GM21515 (cell line): ENCODE data around the gene MLLT10.

Source experiments
- ATAC-seq: cut with Tn5 transposase; IDR thresholded peaks from one replicate; pipeline ENCODE4 v1.9.1; 2021; ENCODE audit not compliant: unreplicated experiment

MLLT10 gene

DNA sequence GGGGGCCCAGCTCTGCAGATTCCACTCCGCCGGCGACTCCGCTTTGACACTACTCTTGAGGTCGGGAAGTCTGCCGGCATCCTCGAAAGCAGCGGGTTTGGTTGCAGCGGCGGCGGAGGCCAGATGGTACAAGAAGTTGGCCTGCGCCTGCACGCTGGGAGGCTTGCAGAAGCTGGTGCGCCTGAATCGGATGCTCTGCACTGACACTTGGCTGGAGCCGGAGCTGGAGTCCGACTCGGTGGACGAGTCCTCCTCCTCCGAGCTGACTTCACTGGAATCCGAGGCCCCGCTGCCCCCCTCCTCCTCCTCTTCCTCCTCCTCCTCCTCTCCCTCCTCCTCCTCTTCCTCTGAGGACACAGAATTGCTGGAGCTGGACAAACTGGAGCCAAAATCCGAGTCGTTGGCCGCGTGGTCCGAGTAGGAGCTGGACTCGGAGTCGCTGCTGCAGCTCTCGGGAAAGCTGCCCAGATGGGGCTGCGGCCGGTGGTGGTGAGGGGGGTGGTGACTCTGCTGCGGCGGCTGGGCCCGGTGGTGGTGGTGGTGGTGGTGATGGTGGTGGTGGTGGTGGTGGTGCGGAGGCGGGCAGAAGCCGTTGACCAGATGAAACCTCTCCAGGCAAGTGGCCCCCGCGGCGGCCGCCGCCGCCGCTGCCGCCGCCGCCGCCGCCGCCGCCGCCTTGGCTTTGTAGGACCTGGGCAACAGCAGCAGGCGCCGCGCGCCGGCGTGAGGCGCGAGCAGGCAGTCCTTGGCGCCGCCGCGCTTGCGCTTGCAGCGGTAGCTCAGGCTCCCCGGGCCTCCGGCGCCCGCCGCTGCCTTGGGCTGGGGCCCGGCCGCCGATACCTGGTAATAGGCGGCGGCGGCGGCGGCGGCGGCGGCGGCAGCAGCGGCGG lies 17.5 kb upstream of the MLLT10 start:
- ATAC-seq, result peak; percentile 57

DNA sequence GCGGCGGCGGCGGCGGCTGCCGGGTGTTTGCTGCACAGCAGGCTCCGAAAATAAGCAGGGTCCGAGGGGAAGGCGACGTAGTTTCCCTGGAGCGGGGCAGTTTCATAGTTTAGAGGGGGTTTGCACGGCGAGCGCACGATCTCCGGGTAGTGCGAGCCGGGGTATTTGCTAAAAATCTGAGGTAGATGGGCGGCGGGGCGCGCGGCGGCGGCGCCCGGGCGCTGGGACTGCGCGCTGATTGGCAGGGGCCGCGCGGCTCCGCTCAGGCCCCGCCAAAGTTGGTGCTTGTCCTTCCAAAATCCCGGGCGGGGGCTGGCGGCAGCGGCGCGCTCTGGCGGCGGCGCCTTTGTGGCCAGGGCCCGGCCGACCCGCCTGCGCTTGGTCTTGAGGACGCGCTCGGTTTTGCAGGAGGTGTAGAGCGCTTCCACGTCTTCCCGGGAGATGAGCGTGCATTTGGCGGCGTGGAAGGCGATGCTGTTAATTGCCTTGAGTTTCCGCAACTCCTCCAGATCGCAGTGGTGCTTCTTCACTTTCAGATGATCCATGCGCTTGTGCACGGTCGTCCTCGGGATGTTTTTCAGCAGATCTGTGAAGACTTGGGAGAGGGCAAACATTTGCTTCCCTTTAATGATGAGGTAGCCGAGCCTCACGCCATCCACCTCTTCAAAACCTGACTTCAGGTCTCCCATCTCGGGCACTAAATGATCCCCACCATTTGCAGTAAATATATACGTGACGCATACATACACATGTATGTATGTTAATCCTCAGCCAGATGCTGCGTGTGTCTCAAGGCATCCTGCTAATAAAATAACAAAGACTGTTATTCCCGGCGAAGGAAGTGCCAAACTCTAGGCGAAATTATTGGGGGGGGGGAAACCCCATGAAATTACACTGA lies 16.6 kb upstream of the MLLT10 start:
- peak; percentile 48 for ATAC-seq

DNA sequence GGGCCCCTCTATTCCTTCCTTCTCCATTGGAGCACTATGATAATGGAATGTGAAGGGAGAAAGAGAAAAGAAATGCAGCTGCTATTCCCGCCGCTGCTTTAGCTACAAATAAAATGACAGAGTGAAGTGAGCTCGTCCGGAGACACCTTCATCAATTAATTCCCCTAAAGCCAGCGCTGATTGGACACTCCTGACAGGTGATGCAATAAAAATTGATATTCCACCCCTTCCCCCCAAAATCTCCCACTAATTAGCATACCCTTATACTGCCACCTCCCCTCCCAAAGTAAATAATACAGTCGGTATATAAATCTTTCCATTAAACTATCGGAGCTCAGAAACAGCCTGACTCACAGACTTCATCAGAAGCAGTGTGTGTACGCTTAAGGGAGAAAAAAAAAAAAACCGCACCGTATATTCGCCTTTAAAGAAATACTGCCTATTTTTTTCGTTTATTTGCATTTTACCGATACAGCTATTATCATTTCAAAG lies 15.8 kb upstream of the MLLT10 start:
- ATAC-seq, result no peak

DNA sequence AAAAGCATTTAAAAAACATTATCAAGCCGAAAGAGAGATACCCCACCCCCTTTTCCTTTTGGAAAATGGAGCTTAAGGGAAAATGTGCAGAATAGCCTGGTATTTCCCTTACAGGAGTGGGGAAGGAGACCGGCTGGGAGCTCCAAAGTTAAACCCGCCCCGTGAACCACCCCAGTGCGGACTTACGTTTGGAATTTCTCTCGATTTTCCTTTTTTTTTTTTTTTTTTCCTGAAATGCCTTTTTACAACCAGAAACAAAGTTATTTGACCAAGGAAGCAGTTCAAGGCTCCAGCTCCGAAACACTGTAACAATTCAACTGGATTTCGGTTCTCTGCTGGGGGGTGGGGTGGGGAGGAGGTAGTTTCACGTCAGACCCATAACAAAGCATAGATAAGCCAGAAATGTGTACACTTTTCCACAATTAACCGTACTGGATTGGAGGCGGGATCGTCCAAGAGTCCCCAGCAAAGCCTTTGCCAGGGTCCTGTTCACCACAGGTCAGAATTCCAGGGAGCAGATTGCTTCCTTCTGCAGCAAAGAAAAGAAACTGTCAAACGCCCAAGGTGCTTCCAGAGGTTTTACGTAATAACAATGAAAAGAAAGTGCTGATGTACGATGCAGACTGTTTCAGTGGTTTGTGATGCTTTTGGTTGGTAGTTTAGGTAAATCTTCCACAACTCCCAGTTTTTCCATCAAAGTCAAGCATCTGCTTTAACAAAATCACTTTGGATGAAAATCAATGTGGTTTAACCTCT lies 15.2 kb upstream of the MLLT10 start:
- ATAC-seq, result no peak

DNA sequence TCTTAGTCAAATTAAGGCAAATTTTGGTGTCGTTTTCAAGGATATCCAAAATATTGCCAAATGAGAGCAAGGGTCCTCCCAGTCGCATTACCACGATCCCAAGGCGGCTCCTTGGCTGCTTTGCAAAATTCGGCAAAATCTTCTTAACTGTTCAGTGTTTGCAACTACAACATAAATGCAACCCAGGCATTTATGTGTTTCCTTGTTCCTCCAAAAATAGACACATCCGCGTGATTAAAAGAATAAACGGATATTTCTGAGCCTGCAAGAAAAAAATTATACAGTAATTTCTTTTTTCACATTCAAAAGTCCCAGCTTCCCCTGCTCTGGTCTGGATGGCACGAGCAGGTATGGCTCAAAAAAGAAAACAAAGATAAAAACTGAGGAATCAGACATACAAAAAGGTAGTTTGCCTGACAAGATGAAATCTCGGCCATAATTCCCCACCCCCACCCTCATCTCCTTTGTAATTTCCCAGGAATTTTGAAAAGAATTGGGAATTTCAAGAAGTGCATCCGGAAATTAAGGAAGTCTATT lies 14.6 kb upstream of the MLLT10 start:
- no peak for ATAC-seq

DNA sequence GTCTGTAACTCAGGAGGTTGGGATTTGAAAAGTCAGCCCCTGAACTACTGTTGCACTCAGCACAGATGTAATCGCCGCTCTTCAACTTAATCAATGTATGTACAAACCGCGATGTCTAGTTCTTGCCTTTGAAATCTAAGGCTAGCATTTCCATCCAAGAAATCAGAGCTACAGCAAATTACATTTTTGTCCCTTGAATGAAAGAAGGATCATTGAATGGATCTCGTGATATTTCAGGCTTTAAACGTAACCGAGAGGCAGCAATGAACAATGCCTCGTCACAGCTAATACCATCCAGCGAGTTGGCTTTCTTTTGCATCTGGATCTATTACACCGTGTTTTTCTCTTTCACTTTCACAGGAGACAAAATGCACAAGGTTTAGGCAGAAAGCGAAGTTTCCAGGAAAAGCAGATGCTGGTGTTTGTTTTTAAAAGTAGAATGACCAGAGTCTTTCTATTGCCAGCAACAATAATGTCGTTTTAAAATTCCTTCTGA lies 14.0 kb upstream of the MLLT10 start:
- no peak for ATAC-seq

DNA sequence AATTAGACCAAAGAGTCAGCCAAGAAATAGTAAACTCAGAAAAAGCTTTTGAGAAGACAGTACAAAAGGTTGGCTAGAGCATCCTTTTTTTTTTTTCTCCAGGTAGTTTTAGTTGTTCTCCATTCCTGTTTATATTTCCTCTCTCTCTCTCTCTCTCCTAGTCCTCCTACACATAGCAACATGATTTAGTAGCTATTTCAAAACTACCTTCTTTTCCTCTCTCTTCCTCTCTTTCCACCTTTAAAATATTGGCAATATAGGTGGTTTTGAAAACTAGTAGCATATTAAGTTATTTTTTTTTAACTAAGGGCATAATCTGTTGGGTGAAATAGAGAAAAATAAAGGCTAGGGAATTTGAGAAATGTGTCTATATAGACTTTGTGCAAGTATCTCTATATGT lies 13.5 kb upstream of the MLLT10 start:
- no peak for ATAC-seq

DNA sequence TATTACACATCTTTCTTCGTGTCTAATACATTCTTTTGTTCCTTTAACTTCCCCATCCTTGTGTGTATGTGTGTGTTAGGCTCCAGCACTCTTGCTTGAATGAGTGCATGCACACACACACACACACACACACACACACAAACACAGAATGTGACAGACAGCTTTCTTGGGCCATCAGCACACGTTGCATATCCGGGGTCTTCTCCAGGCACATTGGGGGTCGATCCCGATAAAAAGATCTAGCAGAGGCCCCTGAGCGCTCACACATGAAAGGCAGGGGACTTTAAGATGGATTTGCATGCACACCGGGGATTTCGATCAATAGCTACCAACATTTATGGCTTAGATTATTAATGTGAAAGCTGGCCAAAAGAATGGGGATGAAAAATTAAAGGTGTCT lies 13.1 kb upstream of the MLLT10 start:
- no peak for ATAC-seq

DNA sequence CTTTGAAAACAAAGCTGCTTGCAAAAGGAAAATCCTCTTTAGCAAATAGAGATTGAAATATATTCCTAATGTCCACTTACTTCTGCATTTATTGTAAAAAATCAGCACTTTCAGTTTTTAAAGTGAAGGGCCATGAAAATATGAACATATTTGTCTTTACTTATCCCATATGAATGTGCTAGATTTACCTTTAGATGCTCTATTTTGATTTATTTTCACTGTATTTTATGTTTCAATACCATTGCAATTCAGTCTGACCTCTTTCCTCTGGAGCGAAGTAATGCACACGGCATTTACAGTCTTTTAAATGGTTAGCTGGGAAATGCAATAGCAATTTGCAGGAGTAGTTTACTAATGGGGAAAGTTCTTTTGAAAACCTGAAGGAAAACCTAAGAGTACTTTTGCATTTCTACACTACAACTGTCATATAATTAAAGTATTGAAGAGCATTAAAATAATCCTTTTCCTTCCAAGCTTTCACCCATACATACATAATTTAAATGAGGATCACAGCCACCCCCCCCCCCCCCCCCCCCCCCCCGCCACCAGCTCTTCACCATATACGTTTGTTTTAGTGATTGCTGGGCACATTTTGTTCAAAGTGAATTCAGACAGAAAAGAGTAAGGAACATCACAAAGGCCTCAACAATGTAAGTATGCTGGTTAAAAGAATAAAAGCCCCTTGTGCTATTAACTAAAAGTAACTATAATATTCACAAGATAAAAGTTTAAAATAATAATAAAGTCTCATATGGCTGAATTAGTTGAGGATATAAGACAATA lies 12.1 kb upstream of the MLLT10 start:
- no peak for ATAC-seq

DNA sequence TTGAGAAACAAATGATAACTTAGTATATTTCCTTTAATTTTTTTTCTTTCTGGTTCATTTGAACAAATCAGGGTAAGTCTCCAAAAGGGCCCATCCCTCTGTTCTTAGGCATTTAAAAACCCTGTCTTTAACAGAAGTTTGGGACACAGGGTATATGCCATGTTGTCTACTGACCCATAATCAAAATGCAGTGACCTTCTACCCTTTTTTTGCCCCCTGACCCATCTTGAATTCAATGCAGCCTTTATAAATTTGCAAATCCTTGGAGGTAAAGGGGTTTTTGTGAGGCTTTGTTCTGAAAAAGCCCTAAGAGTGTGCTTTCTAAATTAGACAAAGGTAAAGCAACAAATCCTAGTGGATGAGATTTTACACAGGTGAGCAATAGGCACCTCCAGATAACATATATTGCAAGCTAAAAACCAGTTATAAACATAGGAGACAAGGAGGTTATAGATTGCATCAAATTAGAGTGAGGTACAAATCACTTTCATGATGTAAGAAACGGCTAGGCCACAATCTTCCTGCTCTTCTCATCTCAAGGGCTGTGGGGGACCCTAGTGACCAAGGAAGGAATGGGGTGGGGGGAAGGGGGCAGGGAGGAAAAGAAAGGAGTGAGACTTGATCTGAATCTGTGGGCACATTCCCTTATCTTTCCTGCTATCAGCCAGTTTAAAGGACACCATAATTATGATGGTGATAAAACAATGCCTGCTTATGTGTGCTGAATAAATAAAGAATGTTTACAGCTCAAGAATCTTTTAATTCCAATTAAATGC lies 11.2 kb upstream of the MLLT10 start:
- ATAC-seq, result no peak

DNA sequence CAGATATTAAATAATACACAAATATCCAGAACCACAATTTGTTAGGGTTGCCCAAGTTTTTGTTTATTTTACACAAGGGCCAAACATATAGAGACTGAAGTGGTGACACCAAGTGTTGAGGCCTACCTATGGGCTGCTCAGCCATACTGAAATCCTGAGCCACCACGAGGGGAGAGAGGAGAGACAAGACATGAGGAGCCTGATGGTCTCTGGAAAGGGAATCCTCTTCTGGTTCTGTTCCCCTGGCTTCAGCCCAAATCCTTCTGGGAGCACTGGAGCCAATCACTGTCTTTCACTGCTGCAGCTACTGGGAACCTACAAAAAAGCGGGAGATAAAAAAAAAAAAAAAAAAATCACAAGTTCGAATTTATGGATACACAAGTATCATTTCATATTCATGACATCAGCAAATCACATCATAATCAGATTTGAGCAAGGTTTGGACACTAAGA lies 10.4 kb upstream of the MLLT10 start:
- ATAC-seq, result no peak

DNA sequence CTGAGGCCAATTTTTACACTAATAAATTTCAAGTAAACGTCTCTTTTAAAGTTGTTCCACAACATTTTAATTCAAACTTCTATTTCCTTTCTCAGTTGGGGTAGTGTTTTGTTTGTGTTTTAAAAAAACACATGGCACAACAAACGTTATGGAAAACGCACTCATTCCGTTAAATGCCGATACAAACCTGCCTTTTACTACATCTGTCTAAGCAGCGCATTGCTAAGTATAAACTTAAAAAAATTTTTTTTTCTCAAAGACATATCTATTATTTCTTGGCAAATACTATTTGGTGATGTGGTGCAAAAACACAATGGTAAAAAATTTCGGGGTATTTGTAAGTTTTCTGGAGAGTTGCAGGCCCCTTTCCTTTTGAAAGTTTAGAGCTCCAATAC lies 9.9 kb upstream of the MLLT10 start:
- ATAC-seq, result no peak

DNA sequence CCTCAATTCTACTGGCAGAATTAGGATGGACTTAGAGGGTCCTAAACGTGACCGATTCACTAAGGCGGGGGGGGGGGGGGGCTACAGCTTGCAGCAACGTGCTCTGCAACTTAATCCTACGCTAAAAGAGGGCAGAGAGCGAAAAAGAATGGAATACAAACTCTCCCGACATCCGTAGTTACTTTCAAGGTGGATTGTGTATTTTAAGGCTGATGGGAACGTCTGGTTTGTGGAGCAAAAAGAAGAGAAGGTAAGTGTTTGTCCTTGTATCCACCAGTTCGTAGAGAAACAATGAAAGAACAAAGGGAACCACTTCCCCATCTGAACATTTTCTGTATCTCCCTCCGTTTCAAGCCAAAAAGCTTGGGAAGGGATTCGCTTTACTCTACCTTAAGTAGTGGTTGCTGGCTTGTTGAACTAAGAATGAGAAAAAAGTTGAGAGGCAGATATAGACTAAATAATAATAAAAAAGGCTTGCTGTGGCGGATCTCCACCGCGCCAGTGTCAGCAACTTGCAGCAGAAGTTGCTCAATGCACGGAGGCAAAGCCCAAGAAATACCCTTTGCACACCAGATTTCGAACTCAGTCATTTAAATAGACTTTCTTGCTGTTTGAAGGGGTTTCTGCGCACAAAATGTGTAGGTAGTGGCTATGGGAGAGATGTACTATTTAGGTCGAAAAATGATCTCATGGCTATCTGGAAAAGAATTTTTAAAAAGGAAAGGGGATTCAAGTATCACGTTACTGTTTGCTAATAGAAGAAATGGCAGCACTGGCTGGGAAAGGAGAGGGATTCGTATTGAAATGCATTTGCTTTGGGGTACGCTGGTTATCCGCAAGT lies 9.3 kb upstream of the MLLT10 start:
- no peak for ATAC-seq

DNA sequence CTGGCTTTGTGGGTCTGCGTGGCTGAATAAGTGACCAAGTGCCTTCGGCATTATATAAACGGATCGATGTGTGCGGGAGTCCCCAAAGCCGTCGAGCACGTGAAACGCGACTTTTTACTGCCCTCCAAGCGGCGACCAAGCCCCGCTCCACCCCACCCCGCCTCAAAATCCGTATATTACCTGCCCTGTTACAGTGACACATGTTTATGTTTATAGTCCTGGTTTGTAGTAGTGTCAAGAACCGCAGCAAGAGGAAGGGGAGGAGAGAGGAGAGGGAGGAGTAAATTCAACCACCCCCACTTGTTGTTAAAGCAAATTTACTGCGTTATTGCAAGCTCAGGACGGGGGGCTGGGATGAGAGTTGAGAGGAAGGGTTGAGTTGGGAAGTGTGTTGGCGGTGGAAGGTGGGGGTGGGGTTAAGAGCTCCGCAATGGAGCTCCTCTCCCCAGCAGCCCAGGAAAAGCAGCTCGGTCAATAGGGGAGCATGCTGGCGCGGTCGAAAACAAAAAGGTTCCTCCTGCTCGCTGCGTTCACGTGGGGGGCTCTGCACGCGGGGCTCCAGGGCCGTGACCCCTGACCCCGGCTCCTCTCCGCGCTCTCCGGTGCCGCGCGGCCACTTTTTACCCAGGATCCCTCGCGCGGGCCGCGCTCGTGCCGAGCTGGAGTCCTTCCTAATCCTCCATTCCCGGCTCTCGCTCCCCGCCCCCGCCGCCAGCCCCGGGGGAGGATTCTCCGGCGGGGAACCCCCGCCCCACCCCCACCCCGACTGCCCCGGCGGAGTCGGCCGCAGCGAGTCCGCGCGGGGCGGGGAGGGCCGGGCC lies 8.5 kb upstream of the MLLT10 start, which contains the start of gene SKIDA1:
Gene SKIDA1, minus strand, starts transcription at position 316 of the 821 bp plus-strand sequence. CDS start 7,860 bp downstream, outside the sequence.
- peak; percentile 55 for ATAC-seq

DNA sequence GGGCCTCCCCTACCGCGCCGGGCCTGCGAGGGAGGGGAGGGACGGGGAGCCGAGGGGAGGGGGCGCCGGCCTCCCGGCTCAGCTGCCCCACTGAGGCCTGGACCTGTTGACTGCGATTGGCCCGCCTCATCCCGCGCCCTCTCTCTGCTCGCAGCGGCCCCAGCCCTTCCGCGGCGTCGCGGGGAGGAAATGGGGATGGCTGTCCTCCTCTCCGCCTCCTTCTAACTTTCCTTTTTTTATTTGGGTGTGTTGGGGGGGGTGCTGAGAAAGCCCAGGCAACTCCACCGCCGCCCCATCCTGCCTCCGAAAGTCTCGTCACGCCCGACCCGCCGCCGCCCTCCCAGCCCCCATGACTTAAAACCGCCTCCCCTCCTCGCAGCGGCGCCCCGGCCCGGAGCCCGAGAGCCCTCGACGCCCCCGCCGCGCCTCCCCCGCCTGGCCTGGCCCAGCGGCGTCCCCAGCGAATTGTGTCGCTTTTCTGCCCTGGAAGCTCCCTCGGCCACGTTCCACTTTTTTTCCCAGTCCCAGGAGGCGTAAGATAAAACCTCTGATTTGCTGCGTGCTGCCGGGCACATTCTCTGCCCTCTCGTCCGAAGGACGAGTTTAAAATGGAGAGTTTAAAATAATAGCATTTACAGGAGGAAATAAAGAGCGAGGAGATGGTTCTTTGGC lies 7.7 kb upstream of the MLLT10 start:
- ATAC-seq, result peak; percentile 31

DNA sequence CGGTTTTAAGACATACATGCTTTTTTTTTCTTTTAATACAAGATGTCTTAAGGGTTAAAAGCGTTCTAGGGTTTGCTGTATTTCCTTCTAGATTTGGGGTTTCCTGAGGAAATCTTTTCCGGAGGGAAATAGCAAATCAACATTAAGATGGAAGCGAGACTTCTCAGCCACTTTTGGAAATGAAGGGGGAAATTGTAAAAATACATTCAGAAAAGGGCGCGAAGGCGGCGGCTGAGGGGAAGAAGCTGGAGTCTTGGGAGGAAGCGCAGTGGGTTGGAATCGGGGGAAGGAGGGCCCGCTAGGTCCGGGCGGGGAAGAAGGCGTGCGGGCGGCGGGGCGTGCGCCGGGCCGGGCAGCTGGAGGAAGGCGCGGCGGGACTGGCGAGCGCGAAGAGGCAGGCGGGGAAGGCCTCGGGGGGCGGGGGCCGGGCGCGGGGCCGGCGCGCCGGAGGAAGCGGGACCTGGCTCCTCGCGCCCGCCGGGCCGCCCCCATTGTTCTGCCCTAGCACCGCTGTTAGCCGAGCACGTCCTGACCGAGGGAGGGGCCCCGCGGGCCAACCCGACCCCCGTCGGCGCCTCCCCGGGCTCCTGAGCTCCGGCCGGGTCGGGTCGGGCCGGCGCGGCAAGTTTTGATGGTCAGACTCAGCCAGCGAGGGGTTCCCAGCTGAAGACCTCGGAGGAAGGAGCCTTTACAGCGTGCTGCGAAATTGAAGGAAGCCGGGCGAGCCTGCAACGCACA lies 7.0 kb upstream of the MLLT10 start:
- no peak for ATAC-seq
